Lower leg skin (tissue), 3 donors: ENCODE results near the gene NXT2.

ENCODE experiments used
- CTCF ChIP-seq, 3 donors: fragments of 450-650 bp; IDR thresholded peaks; one replicate each; pipeline ENCODE4 v1.5.1; 2016; ENCODE audit warnings: antibody characterized with exemption in 3 of 3, mild to moderate bottlenecking in 3 of 3, moderate library complexity in 2 of 3
- POLR2A ChIP-seq, 2 donors: fragments of 450-650 bp; IDR thresholded peaks; one replicate each; pipeline ENCODE4 v1.6.1; 2016 to 2017; ENCODE audit warnings: antibody characterized with exemption in 2 of 2, mild to moderate bottlenecking in 1 of 2, moderate library complexity in 1 of 2

GRCh38 chrX:109487640-109488039, 49.0 kb upstream of the NXT2 start:
- TF ChIP-seq CTCF (IDR thresholded peaks at IDR 0.05) = no peak
- TF ChIP-seq POLR2A (IDR thresholded peaks at IDR 0.05) = no peak
